K562 (cell line): ENCODE results near the gene KNOP1. TPM values are rescaled to one million over a fixed set of nuclear protein-coding genes. Genes with fewer than 3 reads are reported as not detected.
A peak's percentile ranks its signal among the peaks of the same experiment; 100 is the strongest.

Experiments
- BDP1 ChIP-seq: IDR thresholded peaks from 3 replicates; pipeline ENCODE4 v1.6.1; 2011; ENCODE audit not compliant: insufficient read length, insufficient read depth
- CTBP1 ChIP-seq: fragments of 450-650 bp; IDR thresholded peaks from 2 replicates; pipeline ENCODE4 v1.6.1; 2016; ENCODE audit warnings: borderline replicate concordance
- ETV6 ChIP-seq, 3 experiments: fragments of 150-350 bp in 1 of 3; sonication (generic) in 1 of 3; formaldehyde crosslinking in 1 of 3; IDR thresholded peaks; 2 replicates each; pipeline versions ENCODE4 v1.6.1 to v1.8.0; 2014 to 2022; ENCODE audit warnings: borderline replicate concordance in 2 of 3, low read depth in 2 of 3, antibody characterized with exemption in 1 of 3, low read length in 1 of 3, mild to moderate bottlenecking in 1 of 3, missing genetic modification reagents in 1 of 3
- EZH2 ChIP-seq: IDR thresholded peaks from 2 replicates; pipeline ENCODE4 v1.6.1; 2012; ENCODE audit warnings: low read depth, mild to moderate bottlenecking, inconsistent platforms, low read length, borderline replicate concordance
- POLR2B ChIP-seq: fragments of 450-650 bp; IDR thresholded peaks from 2 replicates; pipeline ENCODE4 v1.6.1; 2018; ENCODE audit warnings: low read depth; ENCODE audit not compliant: partially characterized antibody
- TCF7 ChIP-seq: sonication (generic); IDR thresholded peaks from 2 replicates; pipeline ENCODE4 v1.6.1; 2016; ENCODE audit warnings: antibody characterized with exemption, borderline replicate concordance
- ZBTB11 ChIP-seq, 3 experiments: fragments of 200-800 bp in 1 of 3; fragments of 250-450 bp in 1 of 3; fragments of 450-650 bp in 1 of 3; sonication (Bioruptor Pico) in 1 of 3; sonication (Bioruptor generic) in 1 of 3; formaldehyde crosslinking in 1 of 3; IDR thresholded peaks; 2 replicates each; pipeline versions ENCODE4 v1.6.1 to v1.8.0; 2016 to 2022; ENCODE audit warnings: mild to moderate bottlenecking in 2 of 3, missing genetic modification characterization in 2 of 3, missing compliant biosample characterization in 1 of 3, moderate library complexity in 1 of 3
- ZBTB40 ChIP-seq, 2 experiments: fragments of 450-650 bp in 1 of 2; sonication (generic) in 1 of 2; formaldehyde crosslinking in 1 of 2; IDR thresholded peaks; 2 replicates each; pipeline versions ENCODE4 v1.7.1 to v1.9.0; 2016 to 2022; ENCODE audit warnings: inconsistent platforms in 1 of 2, mild to moderate bottlenecking in 1 of 2, missing genetic modification reagents in 1 of 2
- ZFP30 ChIP-seq: fragments of 250-450 bp; sonication (Bioruptor Pico); IDR thresholded peaks from 2 replicates; pipeline ENCODE4 v1.8.0; 2022; ENCODE audit warnings: moderate library complexity, mild to moderate bottlenecking, inconsistent platforms, borderline replicate concordance
- ZNF239 ChIP-seq: fragments of 250-450 bp; sonication (Bioruptor Pico); IDR thresholded peaks from 2 replicates; pipeline ENCODE4 v1.4.0; 2020; ENCODE audit warnings: mild to moderate bottlenecking
- ZNF707 ChIP-seq: fragments of 250-450 bp; sonication (Bioruptor Pico); conservative IDR thresholded peaks from 2 replicates; pipeline ENCODE4 v1.8.0; 2022; ENCODE audit warnings: inconsistent platforms, mild to moderate bottlenecking, moderate library complexity
- polyA plus RNA-seq, 8 experiments: library from polyadenylated mRNA; depleted of rRNA in 4 of 8; stranded (reverse) in 5 of 8; unstranded in 3 of 8; fragments of >200 nt; fragmentation: Nextera tagmentation in 2 of 8; fragmentation: Illumina TruSeq in 1 of 8; extraction: Ambion mirVana in 2 of 8; extraction: Trizol in 1 of 8; gene quantifications; 2 replicates each; pipeline versions ENCODE4 v1.2.1 to v1.2.3, GENCODE V29; 2011 to 2014; ENCODE audit warnings: inconsistent platforms in 1 of 8, missing spikeins in 1 of 8
- total RNA-seq, 7 experiments: library from RNA; depleted of rRNA in 6 of 7; stranded (reverse); fragments of >200 nt in 6 of 7; fragmentation: Illumina TruSeq in 2 of 7; extraction: Trizol in 2 of 7; gene quantifications; 2 replicates each; pipeline versions ENCODE4 v1.2.1 to v1.2.3, GENCODE V29; 2011 to 2021; ENCODE audit warnings: low replicate concordance in 1 of 7
- TF ChIP-seq, protein P1 (sequence below): fragments of 250-450 bp; sonication (Bioruptor Pico); IDR thresholded peaks from 2 replicates; pipeline ENCODE4 v1.4.0; 2020; ENCODE audit warnings: mild to moderate bottlenecking

KNOP1 gene
- total and polyA plus RNA-seq, 9 of the 15 experiments (the other 6 are each of a cell fraction or from before 2014, with no cell fraction given) = 22.4 to 57.6 (median 39.3) TPM

DNA sequence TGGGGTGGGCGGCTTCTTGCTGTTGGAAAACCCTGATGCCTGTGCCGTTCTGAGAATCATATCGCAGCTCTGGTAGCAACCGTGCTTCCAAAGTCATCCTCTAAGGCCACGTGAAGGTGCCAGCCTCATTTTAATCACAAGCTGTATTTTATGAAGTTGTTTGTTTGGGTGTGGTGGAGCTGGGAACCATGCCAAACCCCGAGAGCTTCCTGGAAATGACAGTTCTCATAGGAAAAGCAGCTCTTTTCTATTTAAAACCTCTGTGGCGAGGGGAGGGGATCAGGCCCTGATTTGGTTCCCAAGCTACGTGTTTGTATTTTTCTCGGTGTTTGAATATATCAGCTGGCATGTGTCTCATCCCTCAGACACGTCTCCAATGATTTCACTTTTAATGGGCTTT is 21.7 kb downstream of the KNOP1 start (continued):
- TF ChIP-seq ZBTB11 (CRISPR knock-in tag; IDR thresholded peaks at IDR 0.05) (no peak), ZBTB40 (IDR thresholded peaks at IDR 0.05) (no peak), ZBTB40 (CRISPR knock-in tag; IDR thresholded peaks at IDR 0.05) (no peak), TCF7 (no peak), BDP1 (no peak), POLR2B (no peak), ETV6 (IDR thresholded peaks at IDR 0.05; ENCODE audit: borderline replicate concordance in 1 of 2, low read depth in 2 of 2, low read length in 1 of 2) (0 out of 4 replicates have a peak, but pooled peaks of 1 of the 2 experiments have one; percentile 54), ETV6 (CRISPR knock-in tag; IDR thresholded peaks at IDR 0.05; ENCODE audit: borderline replicate concordance) (no peak), CTBP1 (peak; percentile 19; the same call in 1 of the 2 replicates), ZFP30 (CRISPR knock-in tag) (no peak), ZNF239 (CRISPR knock-in tag) (no peak), ZNF707 (CRISPR knock-in tag) (no peak), EZH2 (no peak)
- TF ChIP-seq, protein P1, sequence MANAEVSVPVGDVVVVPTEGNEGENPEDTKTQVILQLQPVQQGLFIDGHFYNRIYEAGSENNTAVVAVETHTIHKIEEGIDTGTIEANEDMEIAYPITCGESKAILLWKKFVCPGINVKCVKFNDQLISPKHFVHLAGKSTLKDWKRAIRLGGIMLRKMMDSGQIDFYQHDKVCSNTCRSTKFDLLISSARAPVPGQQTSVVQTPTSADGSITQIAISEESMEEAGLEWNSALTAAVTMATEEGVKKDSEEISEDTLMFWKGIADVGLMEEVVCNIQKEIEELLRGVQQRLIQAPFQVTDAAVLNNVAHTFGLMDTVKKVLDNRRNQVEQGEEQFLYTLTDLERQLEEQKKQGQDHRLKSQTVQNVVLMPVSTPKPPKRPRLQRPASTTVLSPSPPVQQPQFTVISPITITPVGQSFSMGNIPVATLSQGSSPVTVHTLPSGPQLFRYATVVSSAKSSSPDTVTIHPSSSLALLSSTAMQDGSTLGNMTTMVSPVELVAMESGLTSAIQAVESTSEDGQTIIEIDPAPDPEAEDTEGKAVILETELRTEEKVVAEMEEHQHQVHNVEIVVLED (CRISPR knock-in tag) = no peak
